COLO668 (cell line): Measurements from ENCODE around the gene DMD.

ENCODE experiments used
- DNase-seq: peaks from one replicate; lab custom pipeline; 2025; ENCODE audit not compliant: unreplicated experiment; lab: John Stamatoyannopoulos, UW

DMD gene

DNA sequence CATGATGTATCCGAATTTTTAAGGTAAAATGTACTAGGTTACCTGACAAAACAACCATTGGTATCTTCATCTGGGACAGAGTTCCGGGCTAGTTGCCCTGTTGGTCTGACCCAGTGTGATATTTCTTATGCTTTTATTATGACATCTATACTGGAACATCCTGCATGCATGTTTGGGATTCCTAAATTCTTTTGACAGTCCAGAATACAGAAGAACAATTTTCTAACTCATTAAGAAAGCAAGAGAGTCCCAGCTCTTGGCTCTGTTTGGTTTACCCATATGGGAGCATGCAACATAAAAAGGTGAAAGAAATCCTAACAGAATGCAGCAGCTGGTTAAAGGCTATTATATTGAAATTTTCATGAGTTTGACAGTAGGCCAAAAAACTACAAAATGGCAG, 1891.8 kb downstream of the DMD start:
- no peak for DNase-seq

- no peak for DNase-seq
Observed at GRCh38 chrX:31318866-31319265, 1892.5 kb downstream of the DMD start.

DNA sequence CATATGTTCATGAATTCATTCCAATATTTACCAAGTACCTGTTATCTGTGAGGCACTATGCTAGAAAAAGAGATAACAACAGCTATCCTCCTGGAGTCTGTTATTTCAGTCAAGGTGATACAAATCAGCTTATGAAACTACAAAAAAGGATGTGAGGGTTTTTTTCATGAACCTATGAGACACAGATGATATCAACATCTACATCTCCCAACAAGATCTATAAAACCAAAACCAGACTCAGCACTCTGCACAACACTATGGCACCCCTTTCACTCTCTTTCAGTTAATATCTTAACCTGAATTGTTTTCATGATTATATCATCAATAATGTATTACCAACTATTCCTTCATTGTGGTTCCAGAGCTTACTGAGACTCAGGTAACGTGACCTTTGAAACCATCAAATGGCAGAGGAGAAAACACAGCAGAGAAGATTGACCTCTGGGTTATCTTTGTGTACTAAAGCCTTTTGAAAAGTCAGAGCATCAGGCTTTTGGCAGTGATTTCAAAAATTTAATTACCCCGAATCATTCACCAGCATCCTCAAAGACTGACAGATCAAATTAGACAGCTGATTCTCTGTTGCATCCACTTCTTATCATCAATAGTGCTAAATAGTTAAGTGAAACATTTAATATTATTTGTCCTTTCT, 1894.9 kb downstream of the DMD start:
- DNase-seq, result no peak

- no peak for DNase-seq
Observed at GRCh38 chrX:31314921-31315320, 1896.4 kb downstream of the DMD start.

- DNase-seq, result no peak
Observed at GRCh38 chrX:31307952-31308351, 1903.4 kb downstream of the DMD start.

GRCh38 chrX:31302573-31303075, 1908.7 kb downstream of the DMD start:
- DNase-seq, result no peak

- DNase-seq, result no peak
Observed at GRCh38 chrX:31301941-31302340, 1909.4 kb downstream of the DMD start.

GRCh38 chrX:31301203-31301602, 1910.1 kb downstream of the DMD start:
- DNase-seq, result no peak

DNA sequence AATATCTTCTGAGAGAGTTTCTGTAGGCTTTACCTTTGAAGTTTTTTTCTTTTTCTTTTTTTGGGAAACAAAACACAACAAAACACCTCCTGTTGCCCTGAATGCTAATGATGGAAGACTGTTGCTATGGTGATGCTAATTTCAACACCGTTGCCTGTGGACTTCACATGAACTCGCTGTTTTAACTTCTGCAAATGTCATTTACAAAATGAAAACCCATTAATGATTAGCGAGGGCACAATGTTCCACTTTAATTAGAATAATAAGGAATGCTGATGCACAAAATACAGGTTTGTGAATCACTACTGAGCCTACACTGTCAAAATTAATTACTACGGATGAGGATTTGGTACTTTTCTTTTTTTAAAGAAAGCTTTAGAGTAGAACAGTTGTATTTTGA, 1912.4 kb downstream of the DMD start:
- no peak for DNase-seq

GRCh38 chrX:31297881-31298280, 1913.5 kb downstream of the DMD start:
- no peak for DNase-seq

GRCh38 chrX:31294475-31294874, 1916.9 kb downstream of the DMD start:
- no peak for DNase-seq

- DNase-seq, result no peak
Observed at GRCh38 chrX:31293409-31293808, 1917.9 kb downstream of the DMD start.

DNA sequence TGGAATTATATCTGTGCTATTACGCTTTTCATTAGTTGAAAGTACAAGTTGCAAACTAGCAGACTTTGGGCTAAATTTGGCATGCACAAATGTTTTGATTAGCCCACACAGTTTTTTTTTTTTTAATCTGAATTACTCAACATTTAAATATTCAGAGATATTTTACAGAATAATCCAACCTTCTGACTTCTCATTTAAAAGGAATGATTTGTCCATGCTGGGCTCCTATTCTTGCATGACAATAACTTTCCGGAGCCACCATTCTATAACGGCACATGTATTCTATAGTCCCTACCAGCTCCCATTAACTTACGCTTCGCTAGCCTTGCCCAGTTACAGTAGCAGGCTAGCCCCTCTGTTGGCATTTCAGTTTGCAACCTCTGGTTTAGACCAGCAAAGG, 1920.2 kb downstream of the DMD start:
- no peak for DNase-seq

- no peak for DNase-seq
Observed at GRCh38 chrX:31287861-31288260, 1923.5 kb downstream of the DMD start.

GRCh38 chrX:31280580-31280979, 1930.8 kb downstream of the DMD start:
- DNase-seq, result no peak

DNA sequence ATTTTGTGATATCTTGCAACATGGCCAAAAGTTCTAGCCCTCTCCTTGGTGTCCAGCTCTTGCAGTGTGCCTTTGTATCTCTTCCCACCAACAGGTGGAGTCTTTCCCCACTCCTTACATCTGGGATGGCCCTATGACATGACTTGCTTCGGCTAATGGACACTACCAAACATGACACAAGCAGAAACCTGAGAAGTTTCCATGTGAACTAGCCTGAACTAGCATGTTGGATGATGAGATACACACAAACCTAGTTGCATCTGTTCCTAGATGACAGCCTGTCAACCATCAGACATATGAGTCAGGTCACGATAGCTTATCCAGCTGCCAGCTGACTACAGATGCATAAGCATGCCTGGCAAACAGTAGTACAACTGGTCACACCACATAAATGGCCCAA, 1932.0 kb downstream of the DMD start:
- DNase-seq, result no peak

GRCh38 chrX:31272472-31272775, 1938.9 kb downstream of the DMD start:
- no peak for DNase-seq

GRCh38 chrX:31271615-31272471, 1939.5 kb downstream of the DMD start:
- no peak for DNase-seq

DNA sequence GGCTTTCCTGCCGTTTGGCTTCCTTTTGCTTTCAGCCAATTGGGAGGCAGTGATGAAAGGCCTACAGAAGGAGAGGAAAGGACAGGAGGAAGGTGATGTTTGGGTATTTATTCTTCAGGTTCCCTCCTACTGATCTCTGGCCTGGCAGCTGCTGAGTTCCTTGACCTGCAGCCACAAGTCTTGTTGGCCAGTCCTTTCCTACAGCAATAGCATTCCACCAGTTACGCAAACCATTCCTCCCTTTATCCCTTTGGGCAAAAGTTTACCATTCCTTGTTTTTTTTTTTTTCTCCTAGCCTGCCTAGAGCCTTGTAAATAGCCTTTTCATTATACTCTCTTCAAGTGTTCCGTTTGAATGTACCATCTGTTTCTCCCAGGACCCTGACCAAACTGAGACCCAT, 1941.4 kb downstream of the DMD start:
- no peak for DNase-seq

DNA sequence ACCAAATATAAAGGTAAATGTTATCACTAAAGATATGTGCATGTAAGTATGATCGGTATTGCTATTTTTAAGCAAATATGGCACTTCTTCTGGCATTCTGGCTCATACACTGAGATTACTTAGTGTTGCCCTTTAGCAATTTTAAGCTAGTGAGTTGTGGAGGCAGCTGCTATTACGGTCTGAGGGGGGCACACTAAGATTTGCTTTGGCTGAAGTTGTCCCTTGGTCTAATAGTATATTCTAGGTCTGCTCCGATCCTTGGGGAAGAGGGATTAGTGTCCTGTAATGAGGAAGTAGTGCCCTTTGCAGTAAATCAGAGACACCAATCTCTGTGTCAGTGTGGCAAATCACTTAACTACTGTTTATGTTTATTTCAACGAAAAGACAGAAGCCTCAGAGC, 1943.0 kb downstream of the DMD start:
- no peak for DNase-seq

DNA sequence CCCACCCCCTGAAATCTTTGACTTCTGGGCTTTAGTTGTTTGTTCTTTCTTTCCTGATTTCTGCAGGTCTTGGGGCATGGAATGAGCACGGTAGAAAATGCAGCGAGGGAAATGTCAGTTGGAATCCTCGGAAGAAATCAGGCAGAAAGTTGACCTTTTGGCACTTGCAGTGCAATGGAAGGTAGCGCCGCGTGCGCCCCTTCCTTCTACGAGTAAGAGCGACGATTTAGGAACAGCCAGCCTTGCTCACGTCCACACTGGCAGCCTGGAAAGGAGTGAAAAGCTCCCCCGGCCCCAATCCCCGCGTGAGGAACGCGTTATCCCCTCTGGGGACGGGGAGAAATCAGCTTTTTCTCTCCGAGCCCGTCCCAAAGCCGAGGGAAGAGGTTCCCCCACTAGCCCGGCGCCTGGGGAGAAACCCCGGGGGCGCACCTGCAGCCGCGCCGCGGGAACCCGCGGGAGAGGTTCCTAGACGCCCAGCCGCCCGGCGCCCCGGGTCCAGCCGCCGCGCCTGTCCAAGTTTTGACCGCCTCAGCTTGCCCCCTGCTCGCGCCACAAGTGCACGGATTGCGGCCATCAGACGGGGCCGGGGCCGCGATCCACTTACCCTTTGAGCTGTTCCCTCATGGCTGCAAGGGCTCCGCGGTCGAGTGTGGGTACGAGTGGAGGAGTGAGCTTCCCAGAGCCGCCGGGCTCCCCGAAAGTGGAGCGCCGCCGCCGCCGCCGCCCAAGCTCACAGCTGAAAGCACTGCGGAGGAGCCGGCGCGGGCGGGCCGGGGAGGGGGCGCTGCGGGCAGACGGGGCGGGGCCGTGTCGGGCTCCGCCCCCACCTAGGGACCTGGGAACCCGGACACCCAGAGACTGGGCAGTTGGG, 1944.9 kb downstream of the DMD start:
- peak; percentile 5 for DNase-seq

DNA sequence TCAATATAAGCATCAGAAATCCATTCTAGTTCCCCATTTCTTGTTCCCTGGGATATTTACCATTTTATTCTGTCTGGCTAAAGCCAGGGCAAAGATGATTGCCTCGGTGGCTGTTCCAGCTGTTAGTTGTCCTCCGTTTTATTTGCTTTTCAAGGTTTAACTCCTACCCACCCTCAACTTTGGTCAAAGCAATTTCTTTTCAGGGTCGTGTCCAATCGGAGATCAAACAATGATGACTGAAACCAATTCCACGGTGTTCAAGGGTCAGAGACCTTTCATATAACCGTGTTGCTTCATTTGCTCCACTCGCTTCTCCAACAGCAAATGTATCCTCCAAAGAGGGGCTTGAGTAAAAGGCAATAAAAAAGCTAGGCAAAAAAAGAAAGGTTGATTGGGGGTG, 1946.0 kb downstream of the DMD start:
- no peak for DNase-seq
